ACC112 (cell line): ENCODE results near the gene GPX6.
"Not testable (repeated sequence)": the region's sequence is repeated elsewhere in the genome, so short reads cannot be mapped to it uniquely, and the experiment has no call there.

Source experiments
- H2AFZ ChIP-seq: fragments of 200-600 bp; sonication (generic); one replicate; pipeline ENCODE4 v1.6.0; 2017; ENCODE audit warnings: antibody characterized with exemption, low read length; ENCODE audit not compliant: unreplicated experiment
- H3K27ac ChIP-seq: fragments of 200-600 bp; sonication (generic); 2 replicates; pipeline ENCODE4 v1.5.1; 2014; ENCODE audit warnings: low read depth, mild to moderate bottlenecking, antibody characterized with exemption, low read length, moderate library complexity
- H3K27me3 ChIP-seq: fragments of 200-600 bp; sonication (generic); 2 replicates; pipeline ENCODE4 v1.6.1; 2014; ENCODE audit warnings: mild to moderate bottlenecking, antibody characterized with exemption, low read length, moderate library complexity, mixed read lengths; ENCODE audit not compliant: insufficient read depth
- H3K36me3 ChIP-seq: fragments of 200-600 bp; sonication (generic); 2 replicates; pipeline ENCODE4 v1.6.1; 2016; ENCODE audit warnings: mild to moderate bottlenecking, antibody characterized with exemption, low read length, moderate library complexity, mixed read lengths; ENCODE audit not compliant: insufficient read depth
- H3K4me1 ChIP-seq: fragments of 200-600 bp; sonication (generic); one replicate; pipeline ENCODE4 v1.6.1; 2016; ENCODE audit warnings: low read length, mixed read lengths; ENCODE audit not compliant: insufficient read depth, unreplicated experiment, control insufficient read depth
- H3K4me3 ChIP-seq: fragments of 200-600 bp; sonication (generic); 2 replicates; pipeline ENCODE4 v1.5.1; 2014; ENCODE audit warnings: mild to moderate bottlenecking, low read depth, low read length
- H3K79me2 ChIP-seq: fragments of 200-600 bp; sonication (generic); one replicate; pipeline ENCODE4 v1.6.0; 2016; ENCODE audit warnings: low read length; ENCODE audit not compliant: control insufficient read depth, unreplicated experiment, insufficient read depth

Gene GPX6

DNA sequence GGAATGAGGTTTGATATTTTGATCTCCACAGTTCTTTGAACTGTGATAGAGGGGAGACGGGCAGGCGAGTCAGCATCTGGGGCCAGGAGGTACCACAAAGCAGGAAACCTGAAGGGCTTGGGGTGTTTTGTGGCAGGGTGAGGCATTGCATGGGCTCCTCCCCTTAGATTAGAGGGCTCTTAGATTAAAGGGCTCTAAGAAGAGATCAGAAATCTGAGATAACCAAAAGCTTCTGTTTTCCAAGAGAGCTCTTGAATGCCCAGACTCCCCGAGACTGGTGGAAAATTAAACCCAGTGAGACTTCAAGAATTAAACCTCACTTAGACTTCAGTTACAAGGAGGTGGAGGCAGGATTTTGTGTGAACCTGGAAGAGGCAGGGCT is 7.6 kb upstream of the GPX6 start:
- no peaks in the 10 kb centered on the region for H3K4me1 ChIP-seq
- H3K27ac ChIP-seq: no peak overlapping the region
- no peaks in the 10 kb centered on the region for H3K79me2 ChIP-seq
- H3K36me3 ChIP-seq: no peaks in the 10 kb centered on the region
- H2AFZ ChIP-seq: no peak overlapping the region
- no peak overlapping the region for H3K4me3 ChIP-seq
- H3K27me3 ChIP-seq: peaks cover 95% of the 10 kb centered on the region

DNA sequence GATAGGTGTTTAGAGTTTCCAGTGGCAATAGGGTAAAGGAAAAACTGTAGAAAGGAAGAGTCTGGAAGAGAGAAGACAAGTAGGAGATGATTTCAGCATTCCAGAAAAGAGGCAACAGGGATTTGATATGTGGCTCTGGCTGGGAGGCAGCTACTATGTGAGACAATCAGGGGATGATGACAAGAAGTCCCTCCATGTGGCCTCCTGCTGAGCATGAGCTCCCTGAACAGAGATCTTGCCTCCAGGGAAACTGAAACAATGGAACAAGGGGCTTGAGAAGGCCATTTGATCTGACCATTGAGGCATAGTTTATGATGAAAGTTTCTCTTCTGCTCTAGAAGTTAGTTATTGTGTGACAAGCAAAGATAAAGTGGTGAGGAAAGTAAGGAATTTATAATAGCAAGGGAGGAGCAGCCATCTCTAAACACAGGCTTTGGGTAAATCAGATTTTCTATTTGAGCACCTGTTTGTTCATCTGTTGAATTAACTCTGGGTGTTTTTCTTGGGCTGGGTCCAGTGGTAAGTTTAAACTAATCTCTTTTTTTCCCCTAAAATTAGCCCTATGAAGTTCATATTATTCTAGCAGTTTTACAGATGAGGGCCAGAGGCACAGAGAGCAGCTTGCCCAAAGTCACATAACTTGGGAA is 7.1 kb upstream of the GPX6 start:
- Histone ChIP-seq H3K27me3 (peaks cover 95% of the 10 kb centered on the region), H3K4me3 (no peak overlapping the region), H2AFZ (no peak overlapping the region), H3K36me3 (no peaks in the 10 kb centered on the region), H3K4me1 (no peaks in the 10 kb centered on the region), H3K27ac (no peak overlapping the region), H3K79me2 (no peaks in the 10 kb centered on the region)

DNA sequence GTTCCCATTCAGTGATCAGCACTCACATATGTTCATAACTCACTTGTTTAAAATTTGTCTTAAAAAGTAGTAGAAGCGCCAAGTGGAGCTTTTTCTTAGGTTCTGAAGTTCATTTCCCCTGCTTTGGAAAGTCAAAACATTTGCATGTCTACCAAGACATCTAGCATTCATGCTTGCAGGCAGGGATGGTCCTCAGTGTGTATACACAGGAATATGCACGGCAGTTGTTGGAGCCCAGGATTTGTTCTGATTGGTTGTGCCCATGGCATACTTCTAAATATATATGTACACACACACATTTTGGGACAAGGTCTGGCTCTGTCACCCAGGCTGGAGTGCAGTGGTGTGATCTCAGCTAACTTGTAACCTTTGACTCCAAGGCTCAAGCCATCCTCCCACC is 2.4 kb upstream of the GPX6 start:
- H3K4me1 ChIP-seq: no peaks in the 10 kb centered on the region
- H2AFZ ChIP-seq: no peak overlapping the region

DNA sequence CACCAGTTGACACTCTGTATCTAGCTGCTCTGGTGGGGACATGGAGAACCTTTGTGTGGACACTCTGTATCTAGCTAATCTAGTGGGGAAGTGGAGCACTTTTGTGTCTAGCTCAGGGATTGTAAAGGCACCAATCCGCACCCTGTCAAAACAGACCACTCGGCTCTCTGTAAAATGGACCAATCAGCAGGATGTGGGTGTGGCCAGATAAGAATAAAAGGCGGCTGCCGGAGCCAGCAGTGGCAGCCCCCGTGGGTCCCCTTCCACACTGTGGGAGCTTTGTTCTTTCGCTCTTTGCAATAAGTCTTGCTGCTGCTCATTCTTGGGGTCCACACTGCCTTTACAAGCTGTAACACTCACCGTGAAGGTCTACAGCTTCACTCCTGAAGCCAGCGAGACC is 3.2 kb downstream of the GPX6 start:
- not testable (repeated sequence) for H2AFZ ChIP-seq
- peaks cover 86% of the 10 kb centered on the region for H3K27me3 ChIP-seq

More for the DNA sequence above, 2.4 kb upstream of the GPX6 start:
- Histone ChIP-seq H3K27me3 (peaks cover 98% of the 10 kb centered on the region), H3K4me3 (no peak overlapping the region), H3K36me3 (no peaks in the 10 kb centered on the region), H3K27ac (no peak overlapping the region), H3K79me2 (no peaks in the 10 kb centered on the region)

DNA sequence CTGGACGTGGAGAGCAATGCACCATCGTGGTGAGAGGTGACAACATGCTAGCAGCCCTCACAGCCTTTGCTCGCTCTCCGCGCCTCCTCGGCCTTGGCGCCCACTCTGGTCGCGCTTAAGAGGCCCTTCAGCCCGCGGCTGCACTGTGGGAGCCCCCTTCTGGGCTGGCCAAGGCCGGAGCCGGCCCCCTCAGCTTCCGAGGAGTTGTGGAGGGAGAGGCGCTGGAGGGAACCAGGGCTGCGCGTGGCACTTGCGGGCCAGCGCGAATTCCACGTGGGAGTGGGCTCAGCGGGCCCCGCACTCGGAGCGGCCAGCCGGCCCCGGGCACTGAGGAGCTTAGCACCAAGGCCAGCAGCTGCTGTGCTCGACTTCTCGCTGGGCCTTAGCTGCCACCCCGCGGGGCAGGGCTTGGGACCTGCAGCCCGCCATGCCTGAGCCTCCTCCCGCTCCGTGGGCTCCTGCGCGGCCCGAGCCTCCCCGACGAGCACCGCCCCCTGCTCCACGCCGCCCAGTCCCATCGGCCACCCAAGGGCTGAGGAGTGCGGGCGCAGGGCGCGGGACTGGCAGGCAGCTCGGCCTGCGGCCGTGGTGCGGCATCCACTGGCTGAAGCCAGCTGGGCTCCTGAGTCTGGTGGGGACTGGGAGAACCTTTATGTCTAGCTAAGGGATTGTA is 3.8 kb downstream of the GPX6 start:
- Histone ChIP-seq H3K27me3 (peaks cover 86% of the 10 kb centered on the region), H3K79me2 (no peaks in the 10 kb centered on the region), H3K4me3 (no peak overlapping the region), H3K36me3 (no peaks in the 10 kb centered on the region), H2AFZ (no peak overlapping the region), H3K4me1 (no peaks in the 10 kb centered on the region), H3K27ac (no peak overlapping the region)

More for the DNA sequence above, 3.2 kb downstream of the GPX6 start:
- H3K79me2 ChIP-seq, H3K4me3 ChIP-seq, H3K36me3 ChIP-seq, H3K27ac ChIP-seq, H3K4me1 ChIP-seq: not testable (repeated sequence)

DNA sequence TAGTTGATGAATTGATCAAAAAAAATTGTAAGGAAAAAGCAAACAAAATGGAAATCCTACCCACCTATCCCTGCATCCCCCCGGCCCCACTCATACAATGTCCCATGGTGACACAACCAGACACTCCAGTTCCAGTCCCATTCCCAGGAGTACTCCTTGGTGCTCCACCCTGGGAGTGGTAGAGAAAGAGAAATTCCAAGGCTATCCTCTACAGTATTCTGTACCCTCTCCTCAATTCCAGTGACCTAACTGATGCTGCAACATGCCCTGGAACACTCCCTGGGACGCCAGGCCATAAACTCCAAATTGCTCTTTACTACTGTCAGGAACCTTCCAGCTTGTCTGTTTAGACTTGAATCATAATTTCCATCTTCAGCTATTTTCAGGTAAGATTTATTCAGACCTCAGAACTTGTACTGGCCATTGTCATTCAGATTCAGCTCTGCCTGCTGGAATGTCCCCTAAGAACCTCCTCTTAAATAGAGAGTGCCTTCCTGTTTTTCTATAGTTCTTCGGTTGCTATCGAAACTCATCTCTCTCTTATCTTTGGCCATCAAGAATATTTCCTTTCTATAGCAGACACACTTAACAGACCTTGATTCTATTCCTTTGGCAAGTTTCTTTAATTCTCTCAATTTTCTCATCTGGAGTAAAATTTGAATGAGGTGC is 8.7 kb downstream of the GPX6 start:
- H3K4me3 ChIP-seq: no peak overlapping the region
- peaks cover 79% of the 10 kb centered on the region for H3K27me3 ChIP-seq
- H3K79me2 ChIP-seq: no peaks in the 10 kb centered on the region
- H2AFZ ChIP-seq: no peak overlapping the region
- H3K4me1 ChIP-seq: no peaks in the 10 kb centered on the region
- no peaks in the 10 kb centered on the region for H3K36me3 ChIP-seq
- H3K27ac ChIP-seq: no peak overlapping the region

DNA sequence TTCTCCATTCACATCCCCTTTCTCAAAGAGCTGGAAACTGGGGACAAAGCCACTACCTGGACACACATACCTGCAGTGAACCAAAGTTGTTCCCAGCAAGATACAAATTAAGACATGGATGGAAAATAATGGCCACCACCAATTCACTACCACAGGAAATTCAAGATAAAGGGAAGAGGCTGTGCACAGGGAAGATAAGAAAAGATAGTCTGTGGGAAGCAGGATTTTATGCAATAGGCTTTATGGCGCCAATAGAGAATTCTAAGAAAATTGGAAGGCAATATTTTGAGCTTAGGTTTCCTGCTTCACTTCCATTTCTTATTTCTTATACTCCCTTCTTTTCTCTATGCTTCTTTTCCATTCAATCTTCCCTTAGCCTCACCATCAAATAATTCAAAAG is 9.9 kb downstream of the GPX6 start:
- Histone ChIP-seq H3K36me3 (no peaks in the 10 kb centered on the region), H3K4me1 (no peaks in the 10 kb centered on the region), H3K27me3 (peaks cover 70% of the 10 kb centered on the region)

DNA sequence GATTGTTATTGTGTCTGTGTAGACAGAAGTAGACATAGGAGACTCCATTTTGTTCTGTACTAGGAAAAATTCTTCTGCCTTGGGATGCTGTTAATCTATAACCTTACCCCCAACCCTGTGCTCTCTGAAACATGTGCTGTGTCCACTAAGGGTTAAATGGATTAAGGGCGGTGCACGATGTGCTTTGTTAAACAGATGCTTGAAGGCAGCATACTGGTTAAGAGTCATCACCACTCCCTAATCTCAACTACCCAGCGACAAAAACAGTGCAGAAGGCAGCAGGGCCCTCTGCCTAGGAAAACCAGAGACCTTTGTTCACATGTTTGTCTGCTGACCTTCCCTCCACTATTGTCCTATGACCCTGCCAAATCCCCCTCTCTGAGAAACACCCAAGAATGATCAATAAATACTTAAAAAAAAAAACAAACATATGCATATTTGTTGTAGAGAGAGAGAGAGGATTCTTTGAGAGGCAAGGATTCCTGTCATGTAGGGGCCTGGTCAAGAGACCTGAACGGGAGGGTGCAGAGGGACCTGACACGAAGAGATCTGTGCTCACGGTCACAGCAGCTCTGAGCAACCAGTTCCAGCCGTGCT is 12.8 kb downstream of the GPX6 start:
- H3K79me2 ChIP-seq, H3K4me1 ChIP-seq, H3K27ac ChIP-seq, H3K36me3 ChIP-seq, H3K4me3 ChIP-seq, H2AFZ ChIP-seq: not testable (repeated sequence)
- H3K27me3 ChIP-seq: peaks cover 76% of the 10 kb centered on the region

More for the DNA sequence above, 9.9 kb downstream of the GPX6 start:
- Histone ChIP-seq H3K27ac (no peak overlapping the region), H2AFZ (no peak overlapping the region), H3K79me2 (no peaks in the 10 kb centered on the region), H3K4me3 (no peak overlapping the region)

DNA sequence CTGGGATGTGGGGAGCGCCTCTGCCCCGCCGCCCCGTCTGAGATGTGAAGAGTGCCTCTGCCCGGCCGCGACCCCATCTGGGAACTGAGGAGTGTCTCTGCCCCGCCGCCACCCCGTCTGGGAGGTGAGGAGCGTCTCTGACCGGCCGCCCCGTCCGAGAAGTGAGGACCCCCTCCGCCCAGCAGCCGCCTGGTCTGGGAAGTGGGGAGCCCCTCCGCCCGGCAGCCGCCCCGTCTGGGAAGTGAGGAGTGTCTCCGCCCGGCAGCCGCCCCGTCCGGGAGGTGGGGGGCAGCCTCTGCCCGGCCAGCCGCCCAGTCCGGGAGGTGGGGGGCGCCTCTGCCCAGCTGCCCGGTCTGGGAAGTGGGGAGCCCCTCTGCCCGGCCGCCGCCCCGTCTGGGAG is 13.5 kb downstream of the GPX6 start:
- H3K27me3 ChIP-seq: peaks cover 75% of the 10 kb centered on the region
- H3K4me3 ChIP-seq, H3K27ac ChIP-seq, H2AFZ ChIP-seq, H3K36me3 ChIP-seq, H3K79me2 ChIP-seq, H3K4me1 ChIP-seq: not testable (repeated sequence)

DNA sequence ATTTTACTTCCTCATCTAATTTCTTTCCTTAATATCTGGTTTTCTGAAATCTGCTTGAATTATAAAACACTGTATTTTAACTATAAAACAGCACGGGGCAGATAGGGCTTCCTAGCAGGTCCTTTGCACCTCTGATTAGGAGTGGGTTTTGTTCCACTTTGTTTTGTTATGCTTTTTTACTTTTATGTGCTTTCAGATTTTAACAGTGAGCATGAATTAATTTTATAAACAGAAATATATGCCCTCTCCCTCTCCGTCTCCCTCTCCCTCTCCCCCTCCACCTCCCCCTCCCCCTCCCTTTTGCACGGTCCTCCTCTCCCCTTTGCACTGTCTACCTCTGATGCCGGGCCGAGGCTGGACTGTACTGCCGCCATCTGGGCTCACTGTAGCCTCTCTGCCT is 14.3 kb downstream of the GPX6 start:
- Histone ChIP-seq H3K4me3 (no peak overlapping the region), H2AFZ (no peak overlapping the region), H3K36me3 (no peaks in the 10 kb centered on the region), H3K27ac (no peak overlapping the region), H3K79me2 (no peaks in the 10 kb centered on the region), H3K27me3 (peaks cover 66% of the 10 kb centered on the region), H3K4me1 (no peaks in the 10 kb centered on the region)
